Thoracic aorta (tissue), 2 donors: Measurements from ENCODE around the gene TLR1. TPM values are rescaled to one million over a fixed set of nuclear protein-coding genes. Genes with fewer than 3 reads are reported as not detected.

Source experiments
- ATAC-seq: fragments of 150-250 bp; one replicate; pipeline ENCODE4 v1.8.0; 2017; ENCODE audit warnings: low read depth; ENCODE audit not compliant: insufficient number of reproducible peaks, low FRiP score
- DNase-seq: peaks from one replicate; pipeline ENCODE4 v3.0.0-alpha.2; 2020; ENCODE audit warnings: low spot score
- H3K27ac ChIP-seq, 2 donors: fragments of 200-600 bp; sonication (generic); 1 replicate in 1 of 2; 2 replicates in 1 of 2; pipeline ENCODE4 v1.5.1; 2016; ENCODE audit warnings: mild to moderate bottlenecking in 2 of 2, moderate library complexity in 2 of 2
- H3K27me3 ChIP-seq: fragments of 200-600 bp; sonication (generic); replicated peaks from 2 replicates; pipeline ENCODE4 v1.6.0; 2016; ENCODE audit warnings: mild to moderate bottlenecking; ENCODE audit not compliant: insufficient read depth
- H3K36me3 ChIP-seq: fragments of 200-600 bp; sonication (generic); one replicate; pipeline ENCODE4 v1.5.1; 2016
- H3K4me1 ChIP-seq, 2 donors: fragments of 200-600 bp; sonication (generic); 1 replicate in 1 of 2; 2 replicates in 1 of 2; pipeline versions ENCODE4 v1.5.1 to v1.6.0; 2016; ENCODE audit warnings: low read depth in 2 of 2, mild to moderate bottlenecking in 1 of 2; ENCODE audit not compliant: control insufficient read depth in 1 of 2
- H3K4me3 ChIP-seq: fragments of 200-600 bp; sonication (generic); 2 replicates; pipeline ENCODE4 v1.5.1; 2016; ENCODE audit warnings: mild to moderate bottlenecking
- H3K9me3 ChIP-seq: fragments of 200-600 bp; sonication (generic); 2 replicates; pipeline ENCODE4 v1.5.1; 2016
- CTCF ChIP-seq: fragments of 200-600 bp; sonication (generic); IDR thresholded peaks from one replicate; pipeline ENCODE4 v1.5.1; 2019; ENCODE audit warnings: antibody characterized with exemption
- total RNA-seq, 2 donors: library from RNA; depleted of rRNA; stranded (reverse); fragments of >200 nt; gene quantifications; one replicate each; pipeline versions ENCODE4 v1.1.0 to v1.2.3, GENCODE V29; 2016

TLR1 gene
- total RNA-seq, 2 donors from 2014 or later, result 16.1 to 36.3 TPM

- Histone ChIP-seq H3K4me1 (no peaks in the 10 kb centered on the region), H3K27me3 (no peaks in the 10 kb centered on the region), H3K9me3 (peaks cover 13% of the 10 kb centered on the region), H3K27ac (no peak overlapping the region), H3K36me3 (no peaks in the 10 kb centered on the region), H3K4me3 (no peak overlapping the region)
- no peak for DNase-seq
- TF ChIP-seq CTCF, result no peak
- no peak for ATAC-seq
These were observed 30.0 kb upstream of the TLR1 start for GRCh38 chr4:38834570-38834969.

- no peaks in the 10 kb centered on the region for H3K4me1 ChIP-seq
- H3K27ac ChIP-seq, result no peak overlapping the region
- H3K4me3 ChIP-seq, result no peak overlapping the region
- DNase-seq, result no peak
- no peaks in the 10 kb centered on the region for H3K36me3 ChIP-seq
- peaks cover 13% of the 10 kb centered on the region for H3K9me3 ChIP-seq
- no peak for TF ChIP-seq CTCF
- no peak for ATAC-seq
- no peaks in the 10 kb centered on the region for H3K27me3 ChIP-seq
These were observed 28.3 kb upstream of the TLR1 start for GRCh38 chr4:38832624-38833528.

GRCh38 chr4:38832206-38832605 is 27.6 kb upstream of the TLR1 start:
- Histone ChIP-seq H3K9me3 (peaks cover 13% of the 10 kb centered on the region), H3K4me3 (no peak overlapping the region), H3K27me3 (no peaks in the 10 kb centered on the region), H3K36me3 (no peaks in the 10 kb centered on the region), H3K4me1 (no peaks in the 10 kb centered on the region), H3K27ac (no peak overlapping the region)
- no peak for ATAC-seq
- no peak for DNase-seq
- no peak for TF ChIP-seq CTCF

GRCh38 chr4:38831653-38832052 is 27.1 kb upstream of the TLR1 start:
- TF ChIP-seq CTCF, result no peak
- H3K27ac ChIP-seq, result no peak overlapping the region
- ATAC-seq (no peak), DNase-seq (no peak)
- no peaks in the 10 kb centered on the region for H3K4me1 ChIP-seq
- H3K4me3 ChIP-seq, result no peak overlapping the region
- H3K9me3 ChIP-seq, result peaks cover 9% of the 10 kb centered on the region
- no peaks in the 10 kb centered on the region for H3K27me3 ChIP-seq
- H3K36me3 ChIP-seq, result no peaks in the 10 kb centered on the region

GRCh38 chr4:38829237-38829636 is 24.6 kb upstream of the TLR1 start:
- H3K4me3 ChIP-seq, result no peak overlapping the region
- H3K36me3 ChIP-seq, result no peaks in the 10 kb centered on the region
- peaks cover under 1% of the 10 kb centered on the region for H3K9me3 ChIP-seq
- H3K4me1 ChIP-seq, result no peaks in the 10 kb centered on the region
- no peak for TF ChIP-seq CTCF
- ATAC-seq (no peak), DNase-seq (no peak)
- no peak overlapping the region for H3K27ac ChIP-seq
- H3K27me3 ChIP-seq, result no peaks in the 10 kb centered on the region
